Esophagus squamous epithelium (tissue), 5 donors: ENCODE measurements around the gene ZNF521. TPM values are rescaled to one million over a fixed set of nuclear protein-coding genes. Genes with fewer than 3 reads are reported as not detected.
"Not testable (repeated sequence)": the region's sequence is repeated elsewhere in the genome, so short reads cannot be mapped to it uniquely, and the experiment has no call there.

Experiments used
- DNase-seq: peaks from one replicate; lab custom pipeline; 2025; lab: John Stamatoyannopoulos, UW
- H3K27ac ChIP-seq, 4 donors: fragments of 200-600 bp; sonication (generic); one replicate each; pipeline ENCODE4 v1.5.1; 2016 to 2019; ENCODE audit warnings: mild to moderate bottlenecking in 1 of 4
- H3K27me3 ChIP-seq, 4 donors: fragments of 200-600 bp; sonication (generic); 1 replicate in 3 of 4; 2 replicates in 1 of 4; pipeline versions ENCODE4 v1.5.1 to v1.6.0; 2017 to 2021; ENCODE audit warnings: antibody characterized with exemption in 1 of 4
- H3K36me3 ChIP-seq, 3 donors: fragments of 200-600 bp; sonication (generic); one replicate each; pipeline ENCODE4 v1.5.1; 2016 to 2019
- H3K4me1 ChIP-seq, 3 donors: fragments of 200-600 bp; sonication (generic); one replicate each; pipeline ENCODE4 v1.5.1; 2017 to 2019
- H3K4me3 ChIP-seq, 4 donors: fragments of 200-600 bp; sonication (generic); 1 replicate in 3 of 4; 2 replicates in 1 of 4; pipeline ENCODE4 v1.5.1; 2016 to 2019; ENCODE audit warnings: mild to moderate bottlenecking in 2 of 4, moderate library complexity in 1 of 4
- H3K9me3 ChIP-seq, 3 donors: fragments of 200-600 bp; sonication (generic); one replicate each; pipeline ENCODE4 v1.5.1; 2016 to 2019
- CTCF ChIP-seq, 6 experiments: fragments of 450-650 bp in 4 of 6; fragments of 200-600 bp in 2 of 6; sonication (generic) in 2 of 6; IDR thresholded peaks; one replicate each; pipeline ENCODE4 v1.5.1; 2016 to 2019; ENCODE audit warnings: antibody characterized with exemption in 6 of 6, mild to moderate bottlenecking in 4 of 6, moderate library complexity in 4 of 6
- POLR2A ChIP-seq, 4 donors: fragments of 450-650 bp; IDR thresholded peaks; one replicate each; pipeline ENCODE4 v1.6.1; 2017; ENCODE audit warnings: antibody characterized with exemption in 4 of 4, mild to moderate bottlenecking in 4 of 4, moderate library complexity in 3 of 4
- WGBS, 2 donors: methylation state at CpG; one replicate each; pipeline ENCODE4 v1.1.5; 2018; 5-methylcytosine and 5-hydroxymethylcytosine counted together
- intact Hi-C: fragments of 100-400 bp; cut with DNase I; formaldehyde crosslinking; loops from one replicate; pipeline ENCODE4 v1.15.0; 2022
- total RNA-seq, 4 donors: library from RNA; depleted of rRNA; stranded (reverse); fragments of >200 nt; gene quantifications; one replicate each; pipeline ENCODE4 v1.1.0, GENCODE V29; 2016
- donor health status: DM: yes; HTN: yes; CAD: no.

The ZNF521 gene
- total RNA-seq, 4 donors from 2014 or later, result 0.68 to 11.3 (median 4.7) TPM

GRCh38 chr18:25043104-25043503 lies 308.9 kb downstream of the ZNF521 start:
- Histone ChIP-seq H3K9me3 (no peaks in the 10 kb centered on the region), H3K36me3 (no peaks in the 10 kb centered on the region), H3K4me3 (no peak overlapping the region), H3K27ac (no peak overlapping the region), H3K4me1 (no peaks in the 10 kb centered on the region), H3K27me3 (peaks cover 0 to 16% (median 0%) of the 10 kb centered on the region in 4 donors)
- TF ChIP-seq CTCF (IDR thresholded peaks at IDR 0.05), result no peak
- no peak for TF ChIP-seq POLR2A (IDR thresholded peaks at IDR 0.05)
- DNase-seq, result no peak
- intact Hi-C loops, result no loop called here
- WGBS, 2 donors, result 74 to 82% methylated on average over 4 of the region's 4 CpGs

- intact Hi-C loops, result no loop called here
- 49 to 52% methylated on average over 4 of the region's 4 CpGs for WGBS, 2 donors
- H3K27me3 ChIP-seq, result peaks cover 0 to 16% (median 0%) of the 10 kb centered on the region in 4 donors
- no peak for TF ChIP-seq POLR2A (IDR thresholded peaks at IDR 0.05)
- no peak for TF ChIP-seq CTCF (IDR thresholded peaks at IDR 0.05)
- H3K4me3 ChIP-seq, result no peak overlapping the region
- H3K4me1 ChIP-seq, result no peaks in the 10 kb centered on the region
- no peaks in the 10 kb centered on the region for H3K9me3 ChIP-seq
- no peak overlapping the region for H3K27ac ChIP-seq
- no peak for DNase-seq
- H3K36me3 ChIP-seq, result no peaks in the 10 kb centered on the region
Observed at GRCh38 chr18:25042641-25043051, 309.3 kb downstream of the ZNF521 start.

DNA sequence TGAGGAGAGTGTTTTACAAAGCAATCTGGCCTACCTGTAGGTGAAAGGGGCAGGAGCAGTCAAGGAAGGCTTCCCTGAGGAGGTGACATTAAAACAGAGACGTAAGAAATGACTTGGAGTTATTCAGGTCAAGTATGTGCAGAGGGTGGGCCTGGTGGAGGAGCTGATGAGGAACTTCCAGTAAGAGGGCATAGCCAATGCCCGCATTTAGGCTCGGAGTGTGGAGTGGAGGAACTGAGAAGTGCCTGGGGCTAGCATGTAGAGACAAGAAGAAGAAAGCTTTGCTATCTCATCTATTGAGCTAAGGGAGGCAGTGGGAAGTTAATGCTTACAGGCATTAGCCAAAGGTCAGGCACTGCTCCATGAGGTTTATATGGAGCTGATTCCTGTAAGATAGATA lies 312.2 kb downstream of the ZNF521 start:
- TF ChIP-seq POLR2A (IDR thresholded peaks at IDR 0.05) (no peak), CTCF (IDR thresholded peaks at IDR 0.05) (no peak)
- Histone ChIP-seq H3K36me3 (no peaks in the 10 kb centered on the region), H3K27me3 (peaks cover 0 to 16% (median 0%) of the 10 kb centered on the region in 4 donors), H3K9me3 (no peaks in the 10 kb centered on the region), H3K4me3 (no peak overlapping the region), H3K4me1 (no peaks in the 10 kb centered on the region), H3K27ac (no peak overlapping the region)
- intact Hi-C loops, result no loop called here
- DNase-seq, result no peak
- 83 to 91% methylated on average over 3 of the region's 3 CpGs for WGBS, 2 donors

DNA sequence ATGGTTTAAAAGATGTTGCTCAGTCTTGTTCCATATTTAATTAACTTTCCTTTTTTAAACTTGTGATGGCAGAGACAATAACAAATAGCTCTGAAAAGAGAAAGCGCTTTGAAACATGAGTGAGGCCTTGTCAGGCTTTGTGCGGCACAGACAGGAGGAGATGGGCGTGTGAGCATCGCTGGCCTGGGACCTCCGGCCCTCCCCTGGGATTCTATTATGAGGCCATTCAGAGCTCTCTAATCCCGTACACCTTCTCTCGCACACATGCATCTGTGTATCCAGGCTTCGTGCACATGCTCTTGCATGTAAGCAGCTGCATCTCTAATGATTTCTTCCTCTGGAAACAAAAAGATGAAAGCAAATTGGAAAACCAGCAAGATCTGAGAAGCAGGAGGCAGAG lies 313.7 kb downstream of the ZNF521 start:
- no peaks in the 10 kb centered on the region for H3K36me3 ChIP-seq
- no peaks in the 10 kb centered on the region for H3K4me1 ChIP-seq
- no peak overlapping the region for H3K27ac ChIP-seq
- DNase-seq, result no peak
- no peak overlapping the region for H3K4me3 ChIP-seq
- H3K27me3 ChIP-seq, result peaks cover 0 to 16% (median 0%) of the 10 kb centered on the region in 4 donors
- intact Hi-C loops, result no loop called here
- no peak for TF ChIP-seq CTCF (IDR thresholded peaks at IDR 0.05)
- TF ChIP-seq POLR2A (IDR thresholded peaks at IDR 0.05), result no peak
- WGBS, 2 donors, result 82 to 86% methylated on average over 8 of the region's 8 CpGs
- H3K9me3 ChIP-seq, result no peaks in the 10 kb centered on the region

DNA sequence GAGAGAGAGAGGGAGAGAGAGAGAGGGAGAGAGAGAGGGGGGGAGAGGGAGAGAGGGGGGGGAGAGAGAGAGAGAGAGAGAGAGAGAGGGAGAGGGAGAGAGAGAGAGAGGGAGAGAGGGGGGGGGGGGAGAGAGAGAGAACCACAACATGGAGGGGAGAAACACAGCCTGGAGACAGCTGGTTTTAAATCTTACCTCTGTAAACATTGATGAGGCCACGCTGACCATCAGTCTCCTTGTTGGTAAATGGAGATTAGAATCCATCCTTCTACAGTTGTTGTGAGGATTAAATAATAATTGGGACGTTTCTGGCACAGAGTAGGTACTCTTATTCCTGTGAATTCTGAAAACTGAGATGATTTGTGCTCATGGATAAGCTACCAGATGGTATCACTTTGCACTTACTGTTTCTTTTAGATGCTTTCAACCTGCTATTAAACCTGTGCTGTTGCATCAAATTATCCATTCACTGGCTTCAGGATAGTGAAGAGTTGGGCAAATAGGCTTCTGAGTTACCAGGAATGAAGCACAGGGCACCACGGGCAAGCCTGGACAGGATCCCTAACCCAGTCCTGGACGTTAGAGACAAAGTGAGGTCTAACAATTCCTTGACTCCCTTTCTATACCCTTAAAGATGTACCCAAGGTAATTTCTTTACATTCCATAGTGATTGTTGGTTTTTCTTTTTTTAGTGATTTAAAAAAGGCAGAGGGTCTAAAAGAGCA lies 318.1 kb downstream of the ZNF521 start:
- no peak for TF ChIP-seq POLR2A (IDR thresholded peaks at IDR 0.05)
- TF ChIP-seq CTCF (IDR thresholded peaks at IDR 0.05), result no peak
- Histone ChIP-seq H3K4me3 (no peak overlapping the region), H3K9me3 (no peaks in the 10 kb centered on the region), H3K27ac (no peak overlapping the region), H3K27me3 (peaks cover 0 to 4% (median 0%) of the 10 kb centered on the region in 4 donors), H3K36me3 (no peaks in the 10 kb centered on the region), H3K4me1 (no peaks in the 10 kb centered on the region)
- no peak for DNase-seq
- intact Hi-C loops, result no loop called here
- 48 to 63% methylated on average over 4 of the region's 4 CpGs for WGBS, 2 donors

DNA sequence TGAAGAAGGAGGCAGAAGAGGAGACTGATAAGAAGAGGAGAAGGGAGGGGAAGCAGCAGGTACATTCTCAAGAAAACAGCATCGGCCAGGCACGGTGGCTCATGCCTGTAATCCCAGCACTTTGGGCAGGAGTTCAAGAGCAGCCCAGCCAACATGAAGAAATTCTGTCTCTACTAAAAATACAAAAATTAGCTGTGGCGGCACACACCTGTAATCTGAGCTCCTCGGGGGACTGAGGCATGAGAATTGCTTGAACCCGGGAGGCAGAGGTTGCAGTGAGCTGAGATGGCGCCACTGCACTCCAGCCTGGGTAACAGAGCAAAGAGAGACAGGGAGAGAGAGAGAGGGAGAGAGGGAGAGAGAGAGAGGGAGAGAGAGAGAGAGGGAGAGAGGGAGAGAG lies 318.8 kb downstream of the ZNF521 start:
- H3K4me3 ChIP-seq, H3K4me1 ChIP-seq, H3K36me3 ChIP-seq, intact Hi-C loops, H3K9me3 ChIP-seq, H3K27me3 ChIP-seq, H3K27ac ChIP-seq, DNase-seq: not testable (repeated sequence)
- WGBS, 2 donors, result 62% methylated on average over 5 to 6 of the region's 6 CpGs
